DMS53 treated with DMSO at 0.1 percent for 48 hours (cell line): Measurements from ENCODE around the gene PLCXD3.
"Not testable (repeated sequence)": the region's sequence is repeated elsewhere in the genome, so short reads cannot be mapped to it uniquely, and the experiment has no call there.

Experiments used
- DNase-seq: peaks from one replicate; lab custom pipeline; 2025; ENCODE audit not compliant: unreplicated experiment; lab: John Stamatoyannopoulos, UW

The PLCXD3 gene

GRCh38 chr5:41356786-41357185 is 153.6 kb downstream of the PLCXD3 start:
- DNase-seq: no peak

GRCh38 chr5:41349846-41350245 is 160.6 kb downstream of the PLCXD3 start:
- no peak for DNase-seq

- DNase-seq: no peak
Measured at GRCh38 chr5:41347569-41347968, 162.8 kb downstream of the PLCXD3 start.

GRCh38 chr5:41346609-41347008 is 163.8 kb downstream of the PLCXD3 start:
- DNase-seq: no peak

- no peak for DNase-seq
Measured at GRCh38 chr5:41345295-41345694, 165.1 kb downstream of the PLCXD3 start.

- no peak for DNase-seq
Measured at GRCh38 chr5:41339339-41339738, 171.1 kb downstream of the PLCXD3 start.

- no peak for DNase-seq
Measured at GRCh38 chr5:41338136-41338675, 172.2 kb downstream of the PLCXD3 start.

- DNase-seq: no peak
Measured at GRCh38 chr5:41337724-41338123, 172.7 kb downstream of the PLCXD3 start.

- DNase-seq: no peak
Measured at GRCh38 chr5:41337216-41337615, 173.2 kb downstream of the PLCXD3 start.

- no peak for DNase-seq
Measured at GRCh38 chr5:41336471-41336870, 173.9 kb downstream of the PLCXD3 start.

GRCh38 chr5:41335596-41336181 is 174.7 kb downstream of the PLCXD3 start:
- no peak for DNase-seq

- no peak for DNase-seq
Measured at GRCh38 chr5:41334758-41335157, 175.6 kb downstream of the PLCXD3 start.

GRCh38 chr5:41334221-41334620 is 176.2 kb downstream of the PLCXD3 start:
- no peak for DNase-seq

- DNase-seq: no peak
Measured at GRCh38 chr5:41325074-41325473, 185.3 kb downstream of the PLCXD3 start.

GRCh38 chr5:41322826-41323225 is 187.6 kb downstream of the PLCXD3 start:
- DNase-seq: not testable (repeated sequence)

GRCh38 chr5:41312478-41313060 is 197.8 kb downstream of the PLCXD3 start:
- no peak for DNase-seq

GRCh38 chr5:41312066-41312465 is 198.3 kb downstream of the PLCXD3 start:
- no peak for DNase-seq

- DNase-seq: no peak
Measured at GRCh38 chr5:41309275-41309674, 201.1 kb downstream of the PLCXD3 start.

GRCh38 chr5:41306005-41306404 is 204.4 kb downstream of the PLCXD3 start:
- DNase-seq: no peak

- DNase-seq: no peak
Measured at GRCh38 chr5:41305056-41305455, 205.3 kb downstream of the PLCXD3 start.

GRCh38 chr5:41296066-41296465 is 214.3 kb downstream of the PLCXD3 start:
- no peak for DNase-seq

GRCh38 chr5:41291323-41291722 is 219.1 kb downstream of the PLCXD3 start:
- DNase-seq: no peak

GRCh38 chr5:41290810-41291209 is 219.6 kb downstream of the PLCXD3 start:
- no peak for DNase-seq
